Kidney (tissue), 14 donors: ENCODE data around the gene RARRES2. TPM values are rescaled to one million over a fixed set of nuclear protein-coding genes. Genes with fewer than 3 reads are reported as not detected.

Experiments used
- DNase-seq, 5 donors: peaks; one replicate each; pipeline ENCODE4 v3.0.0-alpha.2; 2013 to 2020
- FAIRE-seq: peaks from 2 replicates; lab custom pipeline; 2012; peaks lifted over from hg19 to GRCh38; lab: Jason Lieb, UNC
- H3K27ac ChIP-seq, 2 donors: one replicate each; pipeline ENCODE4 v1.7.0; 2013; ENCODE audit warnings: low read depth in 2 of 2, low read length in 2 of 2, inconsistent platforms in 1 of 2
- H3K27me3 ChIP-seq: one replicate; pipeline ENCODE4 v1.7.1; 2013; ENCODE audit warnings: low read length, inconsistent platforms; ENCODE audit not compliant: control insufficient read depth, insufficient read depth
- H3K36me3 ChIP-seq, 3 donors: one replicate each; pipeline versions ENCODE4 v1.7.0 to v1.7.1; 2013; ENCODE audit warnings: low read length in 3 of 3, control low read depth in 1 of 3, inconsistent platforms in 1 of 3; ENCODE audit not compliant: insufficient read depth in 3 of 3, control insufficient read depth in 2 of 3
- H3K4me1 ChIP-seq, 3 donors: one replicate each; pipeline versions ENCODE4 v1.7.0 to v1.7.1; 2013; ENCODE audit warnings: low read length in 3 of 3, inconsistent platforms in 1 of 3, low read depth in 1 of 3; ENCODE audit not compliant: control insufficient read depth in 2 of 3, insufficient read depth in 2 of 3
- H3K4me3 ChIP-seq, 3 donors: one replicate each; pipeline versions ENCODE4 v1.7.0 to v1.8.1; 2013; ENCODE audit warnings: low read length in 3 of 3, control low read depth in 1 of 3, inconsistent platforms in 1 of 3
- H3K9ac ChIP-seq, 3 donors: one replicate each; pipeline versions ENCODE4 v1.7.0 to v1.7.1; 2013; ENCODE audit warnings: low read length in 3 of 3, control low read depth in 1 of 3, inconsistent platforms in 1 of 3
- H3K9me3 ChIP-seq, 3 donors: one replicate each; pipeline versions ENCODE4 v1.7.0 to v1.7.1; 2013; ENCODE audit warnings: low read length in 3 of 3, control low read depth in 1 of 3, inconsistent platforms in 1 of 3; ENCODE audit not compliant: control insufficient read depth in 2 of 3, insufficient read depth in 1 of 3
- intact Hi-C: fragments of 100-400 bp; cut with DNase I; formaldehyde crosslinking; loops from one replicate; pipeline ENCODE4 v1.11.1; 2022
- polyA plus RNA-seq: library from polyadenylated mRNA; stranded (reverse); fragments of 350-450 nt; fragmentation: Illumina TruSeq; extraction: RNeasy Lipid Tissue Mini Kit (QIAGEN cat#74804); gene quantifications from one replicate; pipeline ENCODE4 v1.2.3, GENCODE V29; 2014; ENCODE audit warnings: low read depth, low replicate concordance; ENCODE audit not compliant: insufficient read depth
- total RNA-seq: library from RNA; stranded (reverse); fragmentation: NEBNext Ultra II Directional; extraction: Animal tissue kit (Norgen Biotek cat#: 25700); gene quantifications from one replicate; pipeline ENCODE4 v1.2.1, GENCODE V29; 2021
- TF ChIP-seq, protein P1 (sequence below): IDR thresholded peaks from 3 replicates; pipeline ENCODE4 v1.5.1; 2012; ENCODE audit warnings: mild to moderate bottlenecking, moderate library complexity, borderline replicate concordance; ENCODE audit not compliant: insufficient read depth; ENCODE audit errors: extremely low read depth
- donor health status: control.
- donor health status: control.
- donor health status: control.
- donor health status: control.
- donor health status: control.
- donor health status: DM: yes; HTN: yes; CAD: no.
- donor health status: Normal renal cell carcinoma (clear cell type).

RARRES2 gene
- total and polyA plus RNA-seq, 2 donors from 2014 or later = 104 to 475 TPM

DNA sequence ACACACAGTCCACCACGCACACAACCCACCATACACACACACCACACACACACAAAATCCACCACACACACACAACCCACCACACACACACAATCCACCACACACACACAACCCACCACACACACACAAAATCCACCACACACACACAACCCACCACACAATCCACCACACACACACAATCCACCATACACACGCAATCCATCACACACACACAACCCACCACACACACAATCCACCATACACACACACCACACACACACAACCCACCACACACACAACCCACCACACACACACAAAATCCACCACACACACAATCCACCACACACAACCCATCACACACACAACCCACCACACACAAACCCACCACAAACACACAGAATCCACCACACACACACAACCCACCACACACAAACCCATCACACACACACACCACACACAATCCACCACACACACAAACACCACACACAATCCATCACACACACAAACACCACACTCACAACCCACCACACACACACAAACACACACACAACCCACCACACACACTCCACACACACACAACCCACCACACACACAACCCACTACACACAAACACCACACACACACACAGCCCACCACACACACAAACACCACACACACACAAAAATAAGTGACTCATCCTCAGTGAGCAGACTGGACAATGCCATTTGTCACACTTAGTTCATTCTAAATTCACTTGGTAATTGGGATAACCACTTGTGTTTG is 18.4 kb upstream of the RARRES2 start:
- Histone ChIP-seq H3K4me1 (no peaks in the 10 kb centered on the region), H3K9me3 (no peaks in the 10 kb centered on the region), H3K27ac (no peak overlapping the region), H3K4me3 (peak overlapping the region in 1 of 3 donors; percentile 26), H3K27me3 (no peaks in the 10 kb centered on the region), H3K36me3 (no peaks in the 10 kb centered on the region), H3K9ac (no peak overlapping the region)
- DNase-seq (no peak), FAIRE-seq (no peak)
- intact Hi-C loops = no loop called here
- TF ChIP-seq, protein P1, sequence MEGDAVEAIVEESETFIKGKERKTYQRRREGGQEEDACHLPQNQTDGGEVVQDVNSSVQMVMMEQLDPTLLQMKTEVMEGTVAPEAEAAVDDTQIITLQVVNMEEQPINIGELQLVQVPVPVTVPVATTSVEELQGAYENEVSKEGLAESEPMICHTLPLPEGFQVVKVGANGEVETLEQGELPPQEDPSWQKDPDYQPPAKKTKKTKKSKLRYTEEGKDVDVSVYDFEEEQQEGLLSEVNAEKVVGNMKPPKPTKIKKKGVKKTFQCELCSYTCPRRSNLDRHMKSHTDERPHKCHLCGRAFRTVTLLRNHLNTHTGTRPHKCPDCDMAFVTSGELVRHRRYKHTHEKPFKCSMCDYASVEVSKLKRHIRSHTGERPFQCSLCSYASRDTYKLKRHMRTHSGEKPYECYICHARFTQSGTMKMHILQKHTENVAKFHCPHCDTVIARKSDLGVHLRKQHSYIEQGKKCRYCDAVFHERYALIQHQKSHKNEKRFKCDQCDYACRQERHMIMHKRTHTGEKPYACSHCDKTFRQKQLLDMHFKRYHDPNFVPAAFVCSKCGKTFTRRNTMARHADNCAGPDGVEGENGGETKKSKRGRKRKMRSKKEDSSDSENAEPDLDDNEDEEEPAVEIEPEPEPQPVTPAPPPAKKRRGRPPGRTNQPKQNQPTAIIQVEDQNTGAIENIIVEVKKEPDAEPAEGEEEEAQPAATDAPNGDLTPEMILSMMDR = no peak

DNA sequence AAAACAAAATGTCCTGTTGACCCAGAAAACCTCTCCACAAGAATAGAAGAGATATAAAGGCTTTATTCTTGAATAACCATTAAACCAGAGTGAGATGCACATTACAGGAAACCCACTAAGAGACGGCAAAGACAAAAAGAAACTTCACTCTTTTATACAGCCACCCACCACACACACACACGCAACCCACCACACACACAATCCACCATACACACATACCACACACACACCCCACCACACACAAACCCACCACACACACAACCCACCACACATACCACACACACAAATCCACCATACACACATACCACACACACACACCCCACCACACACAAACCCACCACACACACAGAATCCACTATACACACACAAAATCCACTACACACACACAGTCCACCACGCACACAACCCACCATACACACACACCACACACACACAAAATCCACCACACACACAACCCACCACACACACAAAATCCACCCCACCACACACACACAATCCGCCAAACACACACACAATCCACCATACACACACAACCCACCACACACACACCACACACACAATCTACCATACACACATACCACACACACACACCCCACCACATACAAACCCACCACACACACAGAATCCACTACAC is 17.7 kb upstream of the RARRES2 start:
- Histone ChIP-seq H3K4me3 (no peak overlapping the region), H3K27ac (no peak overlapping the region), H3K27me3 (no peaks in the 10 kb centered on the region), H3K9ac (no peak overlapping the region), H3K4me1 (no peaks in the 10 kb centered on the region), H3K36me3 (no peaks in the 10 kb centered on the region), H3K9me3 (no peaks in the 10 kb centered on the region)
- TF ChIP-seq, protein P1 = no peak
- intact Hi-C loops = no loop called here
- DNase-seq (no peak), FAIRE-seq (no peak)

DNA sequence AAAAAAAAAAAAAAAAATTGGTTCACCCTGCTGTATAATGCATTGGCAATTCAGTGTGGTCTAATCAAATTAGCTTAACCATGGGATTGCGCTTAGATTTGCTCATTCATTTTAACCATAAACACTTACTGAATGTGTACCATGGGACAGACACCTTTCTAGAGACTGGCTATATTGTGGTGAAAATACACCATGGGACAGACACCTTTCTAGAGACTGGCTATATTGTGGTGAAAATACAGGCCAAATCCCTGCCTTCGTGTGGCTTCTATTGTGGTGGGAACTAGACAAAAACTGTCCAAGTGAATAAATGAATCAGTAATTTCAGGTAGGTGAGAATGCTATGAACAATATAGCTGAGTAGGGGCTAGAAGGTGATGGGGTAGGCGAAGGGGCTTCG is 17.0 kb upstream of the RARRES2 start:
- intact Hi-C loops = no loop called here
- FAIRE-seq (no peak), DNase-seq (no peak)
- Histone ChIP-seq H3K27ac (no peak overlapping the region), H3K36me3 (no peaks in the 10 kb centered on the region), H3K27me3 (no peaks in the 10 kb centered on the region), H3K4me1 (no peaks in the 10 kb centered on the region), H3K9ac (no peak overlapping the region), H3K9me3 (no peaks in the 10 kb centered on the region), H3K4me3 (no peak overlapping the region)
- TF ChIP-seq, protein P1 = no peak
